PFSK-1 (cell line): ENCODE measurements around the gene SORCS1.

ENCODE experiments used
- FOXP2 ChIP-seq: optimal IDR thresholded peaks from 2 replicates; pipeline ENCODE3; 2011; ENCODE audit warnings: borderline replicate concordance, control low read depth, inconsistent platforms; ENCODE audit not compliant: insufficient read depth; ENCODE audit errors: extremely low read length, extremely low read depth
- POLR2AphosphoS5 ChIP-seq: IDR thresholded peaks from 2 replicates; pipeline ENCODE4 v1.6.1; 2012; ENCODE audit warnings: low read depth, mild to moderate bottlenecking, control low read depth, low read length, moderate library complexity
- SIN3A ChIP-seq: IDR thresholded peaks from 2 replicates; pipeline ENCODE4 v1.6.1; 2012; ENCODE audit warnings: mild to moderate bottlenecking, low read length, moderate library complexity, borderline replicate concordance; ENCODE audit not compliant: insufficient read depth
- TAF1 ChIP-seq: IDR thresholded peaks from 2 replicates; pipeline ENCODE4 v1.6.1; 2012; ENCODE audit warnings: low read length, control low read depth, borderline replicate concordance; ENCODE audit not compliant: insufficient read depth
- TF ChIP-seq, protein P1 (sequence below), 2 experiments: IDR thresholded peaks; 2 replicates each; pipeline versions ENCODE4 v1.6.1 to v1.8.0; 2011 to 2012; ENCODE audit warnings: low read depth in 2 of 2, low read length in 2 of 2, control low read depth in 1 of 2, inconsistent platforms in 1 of 2, mild to moderate bottlenecking in 1 of 2, moderate library complexity in 1 of 2; ENCODE audit not compliant: insufficient read depth in 1 of 2

Gene SORCS1

DNA sequence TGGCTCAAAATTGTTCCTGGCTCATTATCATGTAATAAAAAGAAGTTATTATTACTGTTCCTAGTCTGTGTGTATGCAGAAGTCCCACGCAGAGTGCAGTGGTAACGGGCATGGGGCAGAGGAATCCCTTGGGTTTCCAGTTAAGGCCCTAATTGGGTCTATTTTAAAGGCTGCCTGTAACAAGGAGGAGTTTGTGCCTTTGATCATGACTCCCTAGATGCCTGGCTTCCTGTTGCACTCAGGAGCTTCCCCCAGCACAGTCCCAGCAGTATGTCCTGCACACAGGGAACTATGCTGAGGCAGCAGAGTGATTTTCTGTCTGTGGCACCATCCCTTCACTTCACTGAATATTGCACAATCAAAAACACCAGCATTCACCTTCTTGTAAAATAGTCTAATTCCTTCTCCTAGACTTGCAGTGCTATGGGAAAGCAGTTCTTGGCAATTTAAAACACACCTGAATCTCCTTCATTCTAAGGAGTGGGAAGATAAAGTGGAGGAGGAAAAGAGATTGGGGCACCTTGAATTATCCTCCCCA is 22.9 kb downstream of the SORCS1 start:
- TF ChIP-seq SIN3A: no peak
- no peak for TF ChIP-seq TAF1
- no peak for TF ChIP-seq FOXP2
- no peak for TF ChIP-seq POLR2AphosphoS5

DNA sequence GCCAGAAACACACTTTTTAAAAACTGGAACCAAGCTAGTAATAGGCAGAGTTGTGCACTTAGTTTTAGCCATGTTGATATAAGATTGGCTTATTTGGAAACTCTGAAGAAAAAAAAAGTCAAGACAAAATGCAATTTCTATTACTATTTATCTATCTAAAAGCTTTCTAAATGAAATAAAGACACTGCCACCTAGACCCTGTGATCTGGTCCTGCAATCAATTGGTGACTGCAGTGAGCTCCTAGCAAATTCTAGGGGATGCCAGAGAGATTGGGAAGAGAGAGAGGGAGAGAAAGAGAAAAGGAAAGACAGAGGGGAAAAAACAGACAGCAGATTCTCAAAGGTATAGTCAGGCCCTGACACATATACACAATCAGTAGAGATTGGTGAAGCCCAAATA is 25.3 kb downstream of the SORCS1 start:
- TF ChIP-seq TAF1 (no peak), FOXP2 (no peak), POLR2AphosphoS5 (no peak), SIN3A (no peak)
- TF ChIP-seq, protein P1, sequence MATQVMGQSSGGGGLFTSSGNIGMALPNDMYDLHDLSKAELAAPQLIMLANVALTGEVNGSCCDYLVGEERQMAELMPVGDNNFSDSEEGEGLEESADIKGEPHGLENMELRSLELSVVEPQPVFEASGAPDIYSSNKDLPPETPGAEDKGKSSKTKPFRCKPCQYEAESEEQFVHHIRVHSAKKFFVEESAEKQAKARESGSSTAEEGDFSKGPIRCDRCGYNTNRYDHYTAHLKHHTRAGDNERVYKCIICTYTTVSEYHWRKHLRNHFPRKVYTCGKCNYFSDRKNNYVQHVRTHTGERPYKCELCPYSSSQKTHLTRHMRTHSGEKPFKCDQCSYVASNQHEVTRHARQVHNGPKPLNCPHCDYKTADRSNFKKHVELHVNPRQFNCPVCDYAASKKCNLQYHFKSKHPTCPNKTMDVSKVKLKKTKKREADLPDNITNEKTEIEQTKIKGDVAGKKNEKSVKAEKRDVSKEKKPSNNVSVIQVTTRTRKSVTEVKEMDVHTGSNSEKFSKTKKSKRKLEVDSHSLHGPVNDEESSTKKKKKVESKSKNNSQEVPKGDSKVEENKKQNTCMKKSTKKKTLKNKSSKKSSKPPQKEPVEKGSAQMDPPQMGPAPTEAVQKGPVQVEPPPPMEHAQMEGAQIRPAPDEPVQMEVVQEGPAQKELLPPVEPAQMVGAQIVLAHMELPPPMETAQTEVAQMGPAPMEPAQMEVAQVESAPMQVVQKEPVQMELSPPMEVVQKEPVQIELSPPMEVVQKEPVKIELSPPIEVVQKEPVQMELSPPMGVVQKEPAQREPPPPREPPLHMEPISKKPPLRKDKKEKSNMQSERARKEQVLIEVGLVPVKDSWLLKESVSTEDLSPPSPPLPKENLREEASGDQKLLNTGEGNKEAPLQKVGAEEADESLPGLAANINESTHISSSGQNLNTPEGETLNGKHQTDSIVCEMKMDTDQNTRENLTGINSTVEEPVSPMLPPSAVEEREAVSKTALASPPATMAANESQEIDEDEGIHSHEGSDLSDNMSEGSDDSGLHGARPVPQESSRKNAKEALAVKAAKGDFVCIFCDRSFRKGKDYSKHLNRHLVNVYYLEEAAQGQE (IDR thresholded peaks at IDR 0.05; ENCODE audit: insufficient read depth in 1 of 2, low read depth in 2 of 2, low read length in 2 of 2): no peak

DNA sequence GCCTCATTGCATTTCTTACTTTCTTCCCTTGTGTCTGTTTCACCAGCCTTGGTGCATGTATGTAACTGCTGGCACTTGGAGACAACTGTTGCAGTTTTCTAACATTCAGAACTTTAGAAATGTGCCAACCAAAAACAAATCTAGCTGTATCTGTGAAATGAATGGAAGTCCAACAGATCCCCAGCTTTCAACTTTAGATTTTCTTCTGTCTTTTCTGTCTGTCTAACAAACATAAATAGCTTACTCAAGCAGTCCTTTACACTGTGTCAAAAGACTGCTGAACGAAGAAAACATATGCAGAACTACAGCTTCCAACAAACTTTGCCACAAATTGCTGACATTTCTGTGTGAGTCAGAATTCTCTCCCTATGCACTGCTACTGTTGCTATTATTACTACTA is 30.9 kb downstream of the SORCS1 start:
- TF ChIP-seq POLR2AphosphoS5: no peak
- no peak for TF ChIP-seq TAF1
- TF ChIP-seq, protein P1 (IDR thresholded peaks at IDR 0.05; ENCODE audit: insufficient read depth in 1 of 2, low read depth in 2 of 2, low read length in 2 of 2): no peak

DNA sequence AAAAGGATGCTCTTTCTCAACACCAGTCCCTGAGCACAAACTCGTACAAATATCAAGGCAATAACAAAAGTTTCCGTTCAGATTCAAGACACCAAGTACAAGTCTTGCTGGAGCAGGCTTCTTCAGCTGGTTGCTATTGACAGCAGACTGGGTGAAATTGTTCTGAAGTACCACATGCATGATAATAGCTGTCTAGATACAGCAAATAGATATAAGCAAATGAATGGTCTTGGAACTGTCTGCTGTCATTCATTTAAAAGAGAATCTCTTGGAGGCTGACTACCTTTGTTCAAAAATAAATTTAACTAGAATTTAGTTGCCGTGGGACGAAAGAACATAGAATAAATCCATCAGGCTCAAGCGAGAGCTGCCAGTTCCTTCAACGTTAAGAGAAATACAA is 35.5 kb downstream of the SORCS1 start:
- TF ChIP-seq POLR2AphosphoS5 (no peak), TAF1 (no peak), FOXP2 (no peak), SIN3A (no peak)
- TF ChIP-seq, protein P1 (IDR thresholded peaks at IDR 0.05; ENCODE audit: insufficient read depth in 1 of 2, low read depth in 2 of 2, low read length in 2 of 2): no peak

DNA sequence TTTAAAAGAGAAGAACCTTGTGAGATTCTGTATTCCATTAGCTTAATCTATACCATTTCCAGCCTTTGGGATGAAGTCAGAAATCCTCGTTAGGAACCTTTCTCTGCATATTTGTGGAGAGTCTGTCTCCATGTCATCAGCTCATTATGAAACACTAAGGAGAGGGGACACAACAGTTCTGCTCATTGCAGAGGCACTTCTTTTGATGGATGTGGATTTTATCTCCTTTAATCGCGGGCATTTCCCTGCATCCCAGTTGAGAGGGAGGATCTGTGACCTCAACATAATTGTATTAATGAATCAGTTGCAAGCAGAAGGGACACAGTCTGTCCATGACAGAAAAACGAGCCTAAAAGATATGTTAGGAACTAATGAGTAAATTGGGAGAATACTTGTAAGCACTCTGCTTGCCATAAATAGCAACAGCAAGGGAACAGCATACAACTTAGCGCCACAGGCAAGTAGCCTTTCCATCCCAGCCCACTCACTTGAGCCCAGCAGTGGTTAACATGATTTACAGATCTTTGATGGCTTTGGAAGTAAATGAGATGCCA is 37.9 kb downstream of the SORCS1 start:
- TF ChIP-seq SIN3A (no peak), POLR2AphosphoS5 (no peak), FOXP2 (no peak), TAF1 (no peak)
- TF ChIP-seq, protein P1 (IDR thresholded peaks at IDR 0.05; ENCODE audit: insufficient read depth in 1 of 2, low read depth in 2 of 2, low read length in 2 of 2): no peak
